ENCODE data around the gene HBD.

DNA sequence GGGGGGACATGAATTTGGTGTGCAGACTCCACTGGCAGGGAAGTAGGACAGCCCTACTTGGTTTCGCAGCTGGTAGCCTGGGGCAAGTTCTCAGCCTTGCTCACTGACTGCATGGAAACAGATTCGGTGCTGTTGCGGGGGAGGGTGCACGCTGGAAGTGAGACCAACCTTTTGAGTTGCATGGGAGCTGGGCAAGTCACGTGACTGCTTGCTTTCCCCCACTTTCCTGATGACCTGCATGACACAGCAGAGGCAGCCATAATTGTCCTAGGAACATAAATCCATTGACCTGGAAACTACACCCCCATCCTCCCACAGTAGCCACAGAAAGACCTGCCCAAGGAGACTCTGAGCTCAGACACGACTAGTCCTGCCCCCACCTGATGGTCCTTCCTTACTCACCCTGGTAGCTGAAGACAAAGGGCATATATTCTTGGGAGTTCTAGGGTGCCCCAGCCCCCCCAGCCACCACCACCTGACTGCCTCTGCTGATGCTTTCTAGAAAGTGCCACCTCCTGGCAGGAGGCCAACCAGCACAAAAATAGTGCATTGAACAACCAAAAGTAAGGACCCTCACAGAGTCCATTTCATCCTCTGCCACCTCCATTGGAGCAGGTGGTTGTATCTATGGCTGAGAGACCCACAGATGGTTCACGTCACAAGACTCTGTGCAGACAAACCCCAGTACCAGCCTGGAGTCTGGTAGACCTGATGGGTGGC is 24.4 kb upstream of the HBD start:
- TF ChIP-seq POLR2A (IDR thresholded peaks at IDR 0.05): no peak
- TF ChIP-seq, protein P1, sequence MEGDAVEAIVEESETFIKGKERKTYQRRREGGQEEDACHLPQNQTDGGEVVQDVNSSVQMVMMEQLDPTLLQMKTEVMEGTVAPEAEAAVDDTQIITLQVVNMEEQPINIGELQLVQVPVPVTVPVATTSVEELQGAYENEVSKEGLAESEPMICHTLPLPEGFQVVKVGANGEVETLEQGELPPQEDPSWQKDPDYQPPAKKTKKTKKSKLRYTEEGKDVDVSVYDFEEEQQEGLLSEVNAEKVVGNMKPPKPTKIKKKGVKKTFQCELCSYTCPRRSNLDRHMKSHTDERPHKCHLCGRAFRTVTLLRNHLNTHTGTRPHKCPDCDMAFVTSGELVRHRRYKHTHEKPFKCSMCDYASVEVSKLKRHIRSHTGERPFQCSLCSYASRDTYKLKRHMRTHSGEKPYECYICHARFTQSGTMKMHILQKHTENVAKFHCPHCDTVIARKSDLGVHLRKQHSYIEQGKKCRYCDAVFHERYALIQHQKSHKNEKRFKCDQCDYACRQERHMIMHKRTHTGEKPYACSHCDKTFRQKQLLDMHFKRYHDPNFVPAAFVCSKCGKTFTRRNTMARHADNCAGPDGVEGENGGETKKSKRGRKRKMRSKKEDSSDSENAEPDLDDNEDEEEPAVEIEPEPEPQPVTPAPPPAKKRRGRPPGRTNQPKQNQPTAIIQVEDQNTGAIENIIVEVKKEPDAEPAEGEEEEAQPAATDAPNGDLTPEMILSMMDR (IDR thresholded peaks at IDR 0.05): no peak
- no peak for TF ChIP-seq EP300 (IDR thresholded peaks at IDR 0.05)

All from tibial nerve (tissue), 4 donors.